ENCODE results near the gene KIRREL3. TPM values are rescaled to one million over a fixed set of nuclear protein-coding genes. Genes with fewer than 3 reads are reported as not detected.

KIRREL3 gene
- total and polyA plus RNA-seq, 9 of the 15 experiments (the other 6 are each of a cell fraction or from before 2014, with no cell fraction given): 0.04 to 0.10 TPM; not detected in 7

- TF ChIP-seq ZBTB11 (CRISPR knock-in tag; IDR thresholded peaks at IDR 0.05) (peak in 1 of 3 experiments; percentile 75; a peak in 2 of 6 replicates), TEAD1 (CRISPR knock-in tag; IDR thresholded peaks at IDR 0.05) (peak; percentile 80 to 97; a peak in 3 of 4 replicates), SUPT5H (IDR thresholded peaks at IDR 0.05) (no peak), ELF2 (CRISPR knock-in tag; IDR thresholded peaks at IDR 0.05) (no peak), ETV6 (IDR thresholded peaks at IDR 0.05; ENCODE audit: borderline replicate concordance in 1 of 2, low read depth in 2 of 2, low read length in 1 of 2) (peak in 1 of 2 experiments; percentile 65; a peak in 2 of 4 replicates), ETV6 (CRISPR knock-in tag; IDR thresholded peaks at IDR 0.05; ENCODE audit: borderline replicate concordance) (no peak), SNRNP70 (optimal IDR thresholded peaks at IDR 0.05; ENCODE audit: low read depth, low read length) (no peak), PHTF2 (CRISPR knock-in tag; IDR thresholded peaks at IDR 0.05) (no peak), GMEB1 (CRISPR knock-in tag; IDR thresholded peaks at IDR 0.05) (no peak), ZKSCAN8 (CRISPR knock-in tag; IDR thresholded peaks at IDR 0.05) (peak; percentile 90), FUS (optimal IDR thresholded peaks at IDR 0.05; ENCODE audit: low read depth, low read length) (no peak), TRIM28 (IDR thresholded peaks at IDR 0.05) (0 out of 2 replicates have a peak, but pooled peaks have one; percentile 22), NFIC (IDR thresholded peaks at IDR 0.05) (peak; percentile 92), MTA1 (IDR thresholded peaks at IDR 0.05; ENCODE audit: borderline replicate concordance) (peak; percentile 85), BCL6 (CRISPR knock-in tag; IDR thresholded peaks at IDR 0.05) (peak; percentile 71; the same call in 1 of the 2 replicates), IRF9 (tag; IDR thresholded peaks at IDR 0.05) (no peak), ZNF133 (CRISPR knock-in tag; IDR thresholded peaks at IDR 0.05) (no peak), SP1 (CRISPR knock-in tag; IDR thresholded peaks at IDR 0.05) (no peak), ZSCAN29 (IDR thresholded peaks at IDR 0.05) (no peak), CCNT2 (IDR thresholded peaks at IDR 0.05; ENCODE audit: borderline replicate concordance, extremely low read depth, insufficient read length, low read depth, low read length) (peak; percentile 92), NBN (IDR thresholded peaks at IDR 0.05; ENCODE audit: low read depth) (peak; percentile 85)
Observed at GRCh38 chr11:126419801-126420697, 580.5 kb downstream of the KIRREL3 start (continued).

All from K562 (cell line).